Measurements from ENCODE around the gene PRIM1. TPM values are rescaled to one million over a fixed set of nuclear protein-coding genes. Genes with fewer than 3 reads are reported as not detected.

PRIM1 gene
- total and polyA plus RNA-seq, 2 of the 8 experiments (the other 6 are each of a cell fraction or from before 2014, with no cell fraction given), result 52.4 to 61.9 TPM

DNA sequence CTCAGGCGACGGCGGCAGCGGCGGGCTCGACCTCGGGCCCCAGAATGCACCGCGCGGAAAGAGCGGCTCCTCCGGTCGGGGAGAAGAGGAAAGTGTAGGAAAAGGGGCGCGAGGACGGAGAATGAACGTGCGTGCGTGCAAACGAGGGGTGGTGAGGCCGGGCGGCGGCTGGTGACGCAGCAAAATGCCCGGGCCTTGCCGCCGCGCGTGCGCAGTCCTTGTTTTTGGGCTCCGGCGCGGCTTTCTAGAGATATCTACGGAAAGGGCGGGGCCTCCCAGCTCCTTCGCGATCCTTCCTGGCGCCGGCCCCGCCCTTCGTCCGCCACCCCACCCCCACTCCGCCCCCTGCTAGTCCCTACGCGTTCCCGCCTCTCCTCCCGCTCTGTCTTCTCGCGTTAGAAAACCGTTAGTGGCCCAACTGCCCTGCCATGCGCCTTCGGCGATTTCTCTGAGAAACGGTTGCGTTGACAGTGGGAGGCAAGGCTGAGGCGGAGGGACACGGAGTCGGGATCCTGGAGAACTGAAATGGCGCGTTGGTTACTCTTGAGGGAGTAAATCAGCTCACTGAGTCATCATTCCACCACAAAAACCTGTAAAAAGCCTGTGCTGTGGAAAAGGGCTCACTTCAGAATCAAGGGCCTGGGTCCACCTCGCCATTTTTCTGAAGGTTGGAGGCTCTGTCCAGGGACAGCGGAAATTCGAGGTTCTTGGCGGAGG lies 63.8 kb downstream of the PRIM1 start, which contains the start of gene PTGES3:
TSS of gene PTGES3 (minus strand) at position 156 of the 717 bp plus-strand sequence. CDS start 285 bp downstream, outside the sequence.
- peaks cover 0 to 16% (median 2%) of the 10 kb centered on the region in 4 experiments; a peak in 1 of 8 replicates for H3K36me3 ChIP-seq (ENCODE audit: control insufficient read depth in 2 of 4, insufficient read depth in 4 of 4, low read length in 3 of 4)
- ChIA-PET CTCF (ENCODE audit: partially characterized antibody) (interaction anchor here (0.6 to 2.2 kb wide), 7 partner anchors 10 to 52 kb away, joined by 3 to 7 read pairs (median 6); partner anchors contain the start of gene NACA), POLR2A (ENCODE audit: partially characterized antibody) (interaction anchor here (0.5 to 52.4 kb wide), 25 partner anchors 9 to 487 kb away, joined by 3 to 1406 read pairs (median 6); partner anchors contain the start of genes ATP5F1B, BAZ2A, LRP1 and NACA)
- H3K9ac ChIP-seq (replicated peaks in 1 of 4; ENCODE audit: extremely low read depth in 1 of 4, low read depth in 3 of 4, low read length in 3 of 4), result peak within 1 kb of the TSS; percentile 91 to 97 (median 96)
- H3K4me3 ChIP-seq (ENCODE audit: extremely low read depth in 1 of 4, insufficient read depth in 2 of 4, low read depth in 3 of 4, low read length in 4 of 4), result peak within 1 kb of the TSS; percentile 81 to 98 (median 94)
- no peaks in the 10 kb centered on the region for H3K79me1 ChIP-seq (ENCODE audit: low read depth, low read length)
- no peak within 1 kb of the TSS for H2BK15ac ChIP-seq (ENCODE audit: low read length)
- peak; percentile 94 to 97 for DNase-seq (ENCODE audit: low read depth in 1 of 2, low spot score in 2 of 2)
- peak within 1 kb of the TSS; percentile 92 for H2AK5ac ChIP-seq (ENCODE audit: low read depth, low read length)
- peak within 1 kb of the TSS; percentile 77 to 100 for H3K4me2 ChIP-seq (ENCODE audit: insufficient read depth in 1 of 2, low read depth in 2 of 2, low read length in 2 of 2)
- peak within 1 kb of the TSS; percentile 98 for H4K91ac ChIP-seq (replicated peaks; ENCODE audit: insufficient read length, low read length)
- H3K4ac ChIP-seq (replicated peaks; ENCODE audit: insufficient read length, low read depth, low read length), result peak within 1 kb of the TSS; percentile 61
- H3K23ac ChIP-seq (ENCODE audit: insufficient read length), result no peak within 1 kb of the TSS
- 2% methylated on average over 45 of the region's 64 CpGs; no CpG with 5 or more reads in 1 of the 2 experiments for WGBS, 2 experiments (ENCODE audit: extremely low coverage in 1 of 2, insufficient coverage in 1 of 2, insufficient read length in 1 of 2, insufficient replicate concordance in 2 of 2, low coverage in 1 of 2, low lambda C conversion rate in 2 of 2, missing lambda C conversion rate in 1 of 2)
- no peak for FAIRE-seq
- H3K79me2 ChIP-seq (ENCODE audit: control insufficient read depth in 1 of 2, insufficient read depth in 2 of 2, low read length in 2 of 2), result peaks cover 35 to 44% of the 10 kb centered on the region in 2 experiments
- peak within 1 kb of the TSS; percentile 96 for H4K8ac ChIP-seq (ENCODE audit: extremely low read depth, insufficient read depth, low read length)
- peaks cover 7% of the 10 kb centered on the region for H3K23me2 ChIP-seq (ENCODE audit: low read depth, low read length)
- no peak within 1 kb of the TSS for H2AFZ ChIP-seq (ENCODE audit: low read length)
- peak within 1 kb of the TSS; percentile 46; the same call in 1 of the 2 replicates for H2BK12ac ChIP-seq (ENCODE audit: low read depth, low read length)
- peak within 1 kb of the TSS; percentile 74 for H3K14ac ChIP-seq (ENCODE audit: insufficient read length)
- H2BK20ac ChIP-seq (ENCODE audit: low read length), result no peak within 1 kb of the TSS
- no peaks in the 10 kb centered on the region; a peak in 2 of 7 replicates for H3K4me1 ChIP-seq (replicated peaks in 1 of 4; ENCODE audit: control insufficient read depth in 3 of 4, insufficient read depth in 4 of 4, low read length in 3 of 4)
- H3K27me3 ChIP-seq (replicated peaks in 1 of 4; ENCODE audit: control insufficient read depth in 3 of 4, extremely low read depth in 1 of 4, insufficient read depth in 3 of 4, low read length in 3 of 4), result no peaks in the 10 kb centered on the region
- no peaks in the 10 kb centered on the region for H3K9me3 ChIP-seq (ENCODE audit: insufficient read depth in 2 of 2, low read depth in 1 of 2, low read length in 1 of 2)
- peak within 1 kb of the TSS; percentile 96 for H4K5ac ChIP-seq (ENCODE audit: insufficient read length, low read depth, low read length)
- peak within 1 kb of the TSS; percentile 92 for H3K27ac ChIP-seq (ENCODE audit: low read depth, low read length)
- H2BK5ac ChIP-seq (ENCODE audit: low read depth, low read length), result peak within 1 kb of the TSS; percentile 93
- peaks cover 9 to 14% of the 10 kb centered on the region in 2 experiments for H4K20me1 ChIP-seq (replicated peaks in 1 of 2; ENCODE audit: control insufficient read depth in 1 of 2, insufficient read depth in 2 of 2, low read length in 2 of 2)
- peak within 1 kb of the TSS; percentile 91 for H2BK120ac ChIP-seq (replicated peaks; ENCODE audit: low read depth, low read length)
- H3K18ac ChIP-seq (ENCODE audit: extremely low read depth, low read length), result peak within 1 kb of the TSS; percentile 91
- H3K56ac ChIP-seq (replicated peaks; ENCODE audit: insufficient read length, low read depth, low read length), result peak within 1 kb of the TSS; percentile 93
- peak; percentile 51 for TF ChIP-seq SAP30 (IDR thresholded peaks at IDR 0.05; ENCODE audit: insufficient read depth, insufficient replicate concordance, low read length)
- TF ChIP-seq, protein P1, sequence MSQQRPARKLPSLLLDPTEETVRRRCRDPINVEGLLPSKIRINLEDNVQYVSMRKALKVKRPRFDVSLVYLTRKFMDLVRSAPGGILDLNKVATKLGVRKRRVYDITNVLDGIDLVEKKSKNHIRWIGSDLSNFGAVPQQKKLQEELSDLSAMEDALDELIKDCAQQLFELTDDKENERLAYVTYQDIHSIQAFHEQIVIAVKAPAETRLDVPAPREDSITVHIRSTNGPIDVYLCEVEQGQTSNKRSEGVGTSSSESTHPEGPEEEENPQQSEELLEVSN (IDR thresholded peaks at IDR 0.05), result peak; percentile 84
- peak; percentile 91 for TF ChIP-seq POLR2A (IDR thresholded peaks at IDR 0.05; ENCODE audit: control extremely low read depth in 1 of 2, low read depth in 2 of 2, low read length in 2 of 2)
- peak; percentile 94 for TF ChIP-seq TAF7 (optimal IDR thresholded peaks at IDR 0.05; ENCODE audit: borderline replicate concordance, low read depth, low read length)
- TF ChIP-seq, protein P2, sequence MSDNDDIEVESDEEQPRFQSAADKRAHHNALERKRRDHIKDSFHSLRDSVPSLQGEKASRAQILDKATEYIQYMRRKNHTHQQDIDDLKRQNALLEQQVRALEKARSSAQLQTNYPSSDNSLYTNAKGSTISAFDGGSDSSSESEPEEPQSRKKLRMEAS (IDR thresholded peaks at IDR 0.05), result peak; percentile 93
- TF ChIP-seq BRCA1 (IDR thresholded peaks at IDR 0.05; ENCODE audit: low read depth, low read length), result peak; percentile 72
- TF ChIP-seq MAFK (IDR thresholded peaks at IDR 0.05; ENCODE audit: low read depth, low read length), result peak; percentile 81; the same call in 1 of the 2 replicates
- peak; percentile 77; the same call in 1 of the 2 replicates for TF ChIP-seq GTF2F1 (IDR thresholded peaks at IDR 0.05; ENCODE audit: borderline replicate concordance, low read depth, low read length)
- TF ChIP-seq TBP (IDR thresholded peaks at IDR 0.05; ENCODE audit: low read depth, low read length), result peak; percentile 80
- TF ChIP-seq HDAC2 (IDR thresholded peaks at IDR 0.05; ENCODE audit: borderline replicate concordance in 1 of 2, low read depth in 2 of 2, low read length in 2 of 2), result 0 out of 4 replicates have a peak, but pooled peaks have one; percentile 22 to 68
